Neuronal stem cell (in vitro differentiated cells): Measurements from ENCODE around the gene TRIM62. TPM values are rescaled to one million over a fixed set of nuclear protein-coding genes. Genes with fewer than 3 reads are reported as not detected.

Experiments used
- DNase-seq: peaks from one replicate; pipeline ENCODE4 v3.0.0-alpha.2; 2013; ENCODE audit warnings: low spot score
- H2AFZ ChIP-seq: one replicate; pipeline ENCODE4 v1.6.1; 2013; ENCODE audit warnings: mild to moderate bottlenecking, low read length, inconsistent platforms
- H2AK5ac ChIP-seq: 2 replicates; pipeline ENCODE4 v1.6.1; 2013; ENCODE audit warnings: low read depth, mild to moderate bottlenecking, inconsistent platforms, low read length, moderate library complexity, mixed read lengths
- H2BK120ac ChIP-seq: 2 replicates; pipeline ENCODE4 v1.6.1; 2013; ENCODE audit warnings: low read depth, mild to moderate bottlenecking, inconsistent platforms, low read length, moderate library complexity, mixed read lengths
- H2BK12ac ChIP-seq: one replicate; pipeline ENCODE4 v1.6.1; 2013; ENCODE audit warnings: low read length, inconsistent platforms
- H2BK15ac ChIP-seq: 2 replicates; pipeline ENCODE4 v1.6.1; 2013; ENCODE audit warnings: mild to moderate bottlenecking, low read length, inconsistent platforms, mixed read lengths
- H2BK5ac ChIP-seq: one replicate; pipeline ENCODE4 v1.6.1; 2013; ENCODE audit warnings: inconsistent platforms, mild to moderate bottlenecking, low read length, moderate library complexity
- H3K14ac ChIP-seq: one replicate; pipeline ENCODE4 v1.6.1; 2013; ENCODE audit warnings: low read length, inconsistent platforms
- H3K18ac ChIP-seq: 2 replicates; pipeline ENCODE4 v1.6.1; 2013; ENCODE audit warnings: low read length, inconsistent platforms
- H3K23ac ChIP-seq: 2 replicates; pipeline ENCODE4 v1.6.1; 2013; ENCODE audit warnings: low read depth, mild to moderate bottlenecking, mixed read lengths, low read length, inconsistent platforms; ENCODE audit not compliant: poor library complexity
- H3K27ac ChIP-seq: replicated peaks from 3 replicates; pipeline ENCODE4 v1.5.1; 2013; ENCODE audit warnings: low read length, inconsistent platforms
- H3K27me3 ChIP-seq, 3 experiments: 2 replicates each; pipeline ENCODE4 v1.6.1; 2013; ENCODE audit warnings: low read length in 3 of 3, mild to moderate bottlenecking in 2 of 3, inconsistent platforms in 1 of 3, low read depth in 1 of 3, mixed read lengths in 1 of 3, moderate library complexity in 1 of 3; ENCODE audit not compliant: control insufficient read depth in 3 of 3, insufficient read depth in 3 of 3
- H3K36me3 ChIP-seq, 2 donors: replicated peaks in 1 of 2; 2 replicates each; pipeline ENCODE4 v1.6.1; 2013; ENCODE audit warnings: low read length in 2 of 2; ENCODE audit not compliant: control insufficient read depth in 2 of 2, insufficient read depth in 2 of 2
- H3K4ac ChIP-seq: 2 replicates; pipeline ENCODE4 v1.6.1; 2013; ENCODE audit warnings: inconsistent platforms, mild to moderate bottlenecking, low read length, moderate library complexity
- H3K4me1 ChIP-seq, 2 donors: 1 replicate in 1 of 2; 2 replicates in 1 of 2; pipeline ENCODE4 v1.6.1; 2013; ENCODE audit warnings: low read length in 2 of 2, low read depth in 1 of 2; ENCODE audit not compliant: control insufficient read depth in 2 of 2, insufficient read depth in 1 of 2
- H3K4me2 ChIP-seq: one replicate; pipeline ENCODE4 v1.6.1; 2013; ENCODE audit warnings: mild to moderate bottlenecking, low read length, inconsistent platforms; ENCODE audit not compliant: insufficient read depth, poor library complexity, severe bottlenecking
- H3K4me3 ChIP-seq, 2 donors: 2 replicates each; pipeline ENCODE4 v1.5.1; 2013; ENCODE audit warnings: low read length in 2 of 2, mild to moderate bottlenecking in 2 of 2, inconsistent platforms in 1 of 2, moderate library complexity in 1 of 2
- H3K79me1 ChIP-seq: one replicate; pipeline ENCODE4 v1.6.1; 2013; ENCODE audit warnings: low read depth, mild to moderate bottlenecking, inconsistent platforms, low read length, moderate library complexity
- H3K9ac ChIP-seq: one replicate; pipeline ENCODE4 v1.6.1; 2013; ENCODE audit warnings: mild to moderate bottlenecking, low read depth, low read length, inconsistent platforms; ENCODE audit not compliant: poor library complexity
- H3K9me3 ChIP-seq, 2 donors: replicated peaks in 1 of 2; 2 replicates each; pipeline versions ENCODE3 to v1.6.1; 2013; ENCODE audit warnings: low read length in 2 of 2, mild to moderate bottlenecking in 2 of 2, inconsistent platforms in 1 of 2, low read depth in 1 of 2, mixed read lengths in 1 of 2, moderate library complexity in 1 of 2; ENCODE audit not compliant: control insufficient read depth in 2 of 2, insufficient read depth in 1 of 2
- H4K8ac ChIP-seq: one replicate; pipeline ENCODE4 v1.6.1; 2013; ENCODE audit warnings: low read depth, mild to moderate bottlenecking, inconsistent platforms, low read length, moderate library complexity
- H4K91ac ChIP-seq: one replicate; pipeline ENCODE4 v1.6.1; 2013; ENCODE audit warnings: low read length, low read depth, mild to moderate bottlenecking, inconsistent platforms; ENCODE audit not compliant: poor library complexity
- WGBS, 2 donors: extraction: QIAGEN DNeasy Blood & Tissue Kit; methylation state at CpG; one replicate each; pipeline ENCODE4 v1.1.7; 2013; ENCODE audit warnings: missing lambda C conversion rate in 2 of 2, mixed read lengths in 1 of 2; ENCODE audit not compliant: insufficient read length in 2 of 2, insufficient replicate concordance in 1 of 2; ENCODE audit errors: extremely low coverage in 2 of 2; 5-methylcytosine and 5-hydroxymethylcytosine counted together
- polyA plus RNA-seq, 2 experiments: library from polyadenylated mRNA; stranded (reverse); fragments of 200-250 nt; gene quantifications; one replicate each; pipeline ENCODE4 v1.2.3, GENCODE V29; 2013

The TRIM62 gene
- 3.4 TPM for polyA plus RNA-seq (2013, experiment 1 of 2)
- polyA plus RNA-seq (2013, experiment 2 of 2), result 3.4 TPM

DNA sequence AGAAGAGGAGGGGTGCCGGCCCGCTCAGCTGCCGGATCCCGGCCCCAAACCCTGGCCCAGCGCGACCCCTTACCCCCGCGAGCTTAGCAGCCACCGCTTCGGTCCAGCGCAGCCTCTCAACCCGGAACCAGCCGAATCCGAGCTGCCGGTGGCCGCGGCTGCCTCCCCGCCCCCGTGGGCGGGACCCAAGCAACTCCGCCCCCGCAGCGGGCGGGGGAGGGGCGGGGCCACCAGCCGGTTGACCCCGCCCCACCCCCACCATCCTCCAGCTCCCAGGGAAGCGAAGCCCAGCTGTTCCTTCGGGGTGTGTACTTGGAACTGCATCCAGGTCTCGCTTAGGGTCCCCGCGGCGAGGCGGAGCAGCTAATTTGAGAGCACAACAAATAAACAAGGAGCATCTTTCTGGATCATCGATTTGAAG, at the start of gene TRIM62:
TSS of gene TRIM62 (minus strand) at position 123 of the 421 bp plus-strand sequence. CDS start 611 bp downstream, outside the sequence.
- peak; percentile 90 for DNase-seq
- Histone ChIP-seq H4K8ac (no peak within 1 kb of the TSS), H2AK5ac (no peak within 1 kb of the TSS), H3K23ac (peak within 1 kb of the TSS; percentile 98), H3K14ac (peak within 1 kb of the TSS; percentile 79), H3K27me3 (no peaks in the 10 kb centered on the region), H3K4ac (no peak within 1 kb of the TSS), H2AFZ (peak within 1 kb of the TSS; percentile 88), H3K4me3 (peak within 1 kb of the TSS; percentile 81 to 92), H3K4me1 (peaks cover 17 to 23% of the 10 kb centered on the region in 2 donors), H3K18ac (peak within 1 kb of the TSS; percentile 93), H3K9me3 (no peaks in the 10 kb centered on the region), H3K4me2 (peak within 1 kb of the TSS; percentile 94), H2BK120ac (no peak within 1 kb of the TSS), H3K9ac (peak within 1 kb of the TSS; percentile 91), H2BK12ac (peak within 1 kb of the TSS; percentile 36), H3K79me1 (no peaks in the 10 kb centered on the region), H2BK15ac (peak within 1 kb of the TSS; percentile 60), H4K91ac (no peak within 1 kb of the TSS), H3K27ac (no peak within 1 kb of the TSS), H2BK5ac (peak within 1 kb of the TSS; percentile 63), H3K36me3 (peaks cover 0 to 29% of the 10 kb centered on the region in 2 donors)
- WGBS, 2 donors, result no CpG with 5 or more reads among the region's 35 CpGs

DNA sequence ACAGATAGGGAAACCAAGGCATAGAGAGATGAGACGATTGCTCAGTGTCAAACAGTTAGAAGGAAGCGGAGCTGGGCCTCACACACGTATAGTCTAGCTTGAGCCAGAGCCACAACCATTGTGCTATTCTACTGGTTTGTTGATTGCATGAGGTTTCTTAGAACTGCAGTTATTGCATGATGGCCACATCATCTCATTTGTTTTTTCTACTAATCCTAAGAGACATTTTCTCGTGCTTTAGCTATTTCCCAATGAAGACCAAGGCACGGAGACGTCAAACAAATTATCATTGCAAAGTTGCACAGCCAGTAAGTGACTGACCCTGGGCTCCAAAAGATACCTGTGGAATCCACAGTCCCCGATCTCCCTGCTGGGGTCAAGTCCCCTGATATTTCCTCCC, 49.3 kb upstream of the TRIM62 start:
- H4K91ac ChIP-seq, result no peak overlapping the region
- H2AFZ ChIP-seq, result no peak overlapping the region
- H4K8ac ChIP-seq, result no peak overlapping the region
- no peak overlapping the region for H3K4me2 ChIP-seq
- H3K14ac ChIP-seq, result no peak overlapping the region
- no peak overlapping the region for H2BK15ac ChIP-seq
- no CpG with 5 or more reads among the region's 7 CpGs for WGBS, 2 donors
- peaks cover 2 to 16% of the 10 kb centered on the region in 2 donors for H3K4me1 ChIP-seq
- no peak overlapping the region for H2BK120ac ChIP-seq
- no peak for DNase-seq
- H3K9me3 ChIP-seq, result no peaks in the 10 kb centered on the region
- no peak overlapping the region for H3K23ac ChIP-seq
- H2BK12ac ChIP-seq, result no peak overlapping the region
- H3K27me3 ChIP-seq, result no peaks in the 10 kb centered on the region
- H3K4ac ChIP-seq, result no peak overlapping the region
- no peak overlapping the region for H2AK5ac ChIP-seq
- H2BK5ac ChIP-seq, result no peak overlapping the region
- no peak overlapping the region for H3K4me3 ChIP-seq
- H3K79me1 ChIP-seq, result no peaks in the 10 kb centered on the region
- no peak overlapping the region for H3K18ac ChIP-seq
- H3K27ac ChIP-seq, result no peak overlapping the region
- H3K9ac ChIP-seq, result no peak overlapping the region
- no peaks in the 10 kb centered on the region for H3K36me3 ChIP-seq

DNA sequence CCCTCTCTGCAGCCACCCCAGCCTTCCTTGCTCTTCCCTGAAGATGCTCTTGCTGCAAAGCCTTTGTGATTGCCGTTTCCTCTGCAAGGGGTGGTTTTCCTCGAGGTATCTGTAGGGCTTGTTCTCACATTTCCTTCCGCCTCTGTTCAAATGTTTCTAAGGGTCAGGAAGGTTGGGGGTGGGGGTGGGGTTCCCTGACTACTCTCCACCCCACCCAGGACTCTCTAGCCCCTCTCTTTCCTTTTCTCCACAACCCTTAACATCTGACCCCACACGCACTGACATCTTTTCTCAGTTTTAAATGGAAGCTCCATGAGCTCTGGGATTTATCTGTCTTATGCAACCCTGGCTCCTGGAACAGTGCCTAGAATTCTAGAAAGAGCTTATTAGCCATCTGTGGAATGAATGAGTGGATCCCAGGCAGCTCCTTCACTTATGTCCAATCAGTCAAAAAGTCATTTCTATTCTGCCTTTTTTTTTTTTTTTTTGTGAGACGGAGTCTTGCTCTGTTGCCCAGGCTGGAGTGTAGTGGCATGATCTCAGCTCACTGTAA, 47.2 kb upstream of the TRIM62 start:
- H3K18ac ChIP-seq, result no peak overlapping the region
- no peak overlapping the region for H4K8ac ChIP-seq
- H3K27me3 ChIP-seq, result no peaks in the 10 kb centered on the region
- H2AK5ac ChIP-seq, result no peak overlapping the region
- no peak overlapping the region for H3K4me2 ChIP-seq
- peaks cover 0 to 2% of the 10 kb centered on the region in 2 donors for H3K9me3 ChIP-seq
- H3K27ac ChIP-seq, result no peak overlapping the region
- H3K4me3 ChIP-seq, result no peak overlapping the region
- H3K23ac ChIP-seq, result no peak overlapping the region
- H2BK120ac ChIP-seq, result no peak overlapping the region
- no peak overlapping the region for H3K4ac ChIP-seq
- no peak overlapping the region for H2BK5ac ChIP-seq
- no peak overlapping the region for H3K9ac ChIP-seq
- H2AFZ ChIP-seq, result peak overlapping the region; percentile 65
- no peaks in the 10 kb centered on the region for H3K36me3 ChIP-seq
- H4K91ac ChIP-seq, result no peak overlapping the region
- no peaks in the 10 kb centered on the region for H3K79me1 ChIP-seq
- H2BK15ac ChIP-seq, result no peak overlapping the region
- H3K14ac ChIP-seq, result no peak overlapping the region
- WGBS, 2 donors, result no CpG with 5 or more reads among the region's 5 CpGs
- DNase-seq, result no peak
- H2BK12ac ChIP-seq, result no peak overlapping the region
- H3K4me1 ChIP-seq, result peaks cover 0 to 4% of the 10 kb centered on the region in 2 donors

DNA sequence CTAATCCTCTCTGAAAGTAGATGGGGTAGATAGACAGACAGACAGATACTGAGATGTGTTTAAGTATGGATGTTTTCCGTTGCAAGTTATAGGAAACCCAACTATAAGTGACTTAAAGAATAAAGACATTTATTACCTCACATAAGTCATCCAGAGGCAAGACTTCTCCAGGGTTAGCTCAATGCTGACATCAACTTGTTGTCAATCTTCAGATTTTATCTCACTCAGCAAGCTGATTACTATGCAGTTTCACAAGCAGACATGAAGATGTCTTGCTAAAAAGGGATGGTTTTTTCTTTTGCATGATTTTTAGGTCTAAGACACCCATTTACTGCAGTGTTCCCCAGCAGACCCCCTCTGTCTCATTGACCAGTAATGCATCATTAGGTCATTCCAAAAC, 43.7 kb upstream of the TRIM62 start:
- no peak overlapping the region for H4K91ac ChIP-seq
- H3K4ac ChIP-seq, result no peak overlapping the region
- H3K27ac ChIP-seq, result no peak overlapping the region
- no peak overlapping the region for H2BK15ac ChIP-seq
- DNase-seq, result no peak
- H3K79me1 ChIP-seq, result no peaks in the 10 kb centered on the region
- no peak overlapping the region for H2BK5ac ChIP-seq
- no peak overlapping the region for H3K23ac ChIP-seq
- peaks cover 0 to 4% of the 10 kb centered on the region in 2 donors for H3K4me1 ChIP-seq
- no peaks in the 10 kb centered on the region for H3K36me3 ChIP-seq
- H2AFZ ChIP-seq, result no peak overlapping the region
- H4K8ac ChIP-seq, result no peak overlapping the region
- H2BK12ac ChIP-seq, result no peak overlapping the region
- peaks cover 2 to 6% of the 10 kb centered on the region in 2 donors for H3K9me3 ChIP-seq
- H3K27me3 ChIP-seq, result no peaks in the 10 kb centered on the region
- WGBS, 2 donors, result no CpG with 5 or more reads among the region's 1 CpG
- H3K4me3 ChIP-seq, result no peak overlapping the region
- H3K18ac ChIP-seq, result no peak overlapping the region
- H2BK120ac ChIP-seq, result no peak overlapping the region
- no peak overlapping the region for H2AK5ac ChIP-seq
- no peak overlapping the region for H3K4me2 ChIP-seq
- H3K9ac ChIP-seq, result no peak overlapping the region
- no peak overlapping the region for H3K14ac ChIP-seq
